Epithelial cell of proximal tubule (primary cell): ENCODE data around the gene TMEM88. TPM values are rescaled to one million over a fixed set of nuclear protein-coding genes. Genes with fewer than 3 reads are reported as not detected.

Experiments used
- DNase-seq: peaks from one replicate; pipeline ENCODE4 v3.0.0-alpha.2; 2011; ENCODE audit warnings: low read depth
- H3K4me3 ChIP-seq: 2 replicates; pipeline ENCODE4 v1.5.1; 2011; ENCODE audit warnings: low read depth, mild to moderate bottlenecking, low read length
- total RNA-seq: library from RNA; depleted of rRNA; stranded (reverse); fragments of >200 nt; gene quantifications from 2 replicates; pipeline ENCODE4 v1.2.3, GENCODE V29; 2015
- TF ChIP-seq, protein P1 (sequence below): conservative IDR thresholded peaks from 2 replicates; pipeline ENCODE4 v1.5.1; 2012; ENCODE audit warnings: low read depth, mild to moderate bottlenecking, low read length

The TMEM88 gene
- total RNA-seq, 1 donor from 2014 or later, result 7.3 TPM

DNA sequence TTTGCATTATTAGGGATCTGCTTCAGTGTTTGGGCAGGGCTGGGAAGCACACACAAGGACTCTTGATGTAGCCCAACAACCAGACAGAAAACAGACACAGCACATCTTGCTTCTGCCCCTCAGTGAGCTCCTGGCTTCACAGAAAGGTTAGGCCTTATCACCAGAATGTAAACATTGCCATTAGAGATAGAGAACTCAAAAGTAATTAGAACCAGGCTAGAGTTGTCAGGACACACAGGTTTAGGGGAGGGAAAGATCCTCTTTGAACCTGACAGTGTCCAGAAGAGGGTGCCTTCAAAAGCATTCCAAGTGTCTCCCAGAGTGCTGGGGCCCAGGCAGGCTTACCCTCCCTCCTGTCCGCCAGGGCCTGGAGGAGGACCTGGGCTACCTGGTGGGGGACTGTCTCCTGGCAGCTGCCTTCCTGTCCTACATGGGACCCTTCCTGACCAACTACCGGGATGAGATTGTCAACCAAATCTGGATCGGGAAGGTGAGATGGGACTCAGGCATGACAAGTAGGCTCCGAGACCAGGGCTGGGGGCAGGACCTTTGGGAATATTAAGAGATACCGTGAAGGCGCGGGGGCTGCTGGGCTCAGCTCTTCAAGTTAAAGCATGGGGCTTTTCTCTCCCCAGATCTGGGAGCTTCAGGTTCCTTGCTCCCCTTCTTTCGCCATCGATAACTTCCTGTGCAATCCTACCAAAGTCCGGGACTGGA, 37.8 kb upstream of the TMEM88 start:
- no peak overlapping the region for H3K4me3 ChIP-seq
- TF ChIP-seq, protein P1, sequence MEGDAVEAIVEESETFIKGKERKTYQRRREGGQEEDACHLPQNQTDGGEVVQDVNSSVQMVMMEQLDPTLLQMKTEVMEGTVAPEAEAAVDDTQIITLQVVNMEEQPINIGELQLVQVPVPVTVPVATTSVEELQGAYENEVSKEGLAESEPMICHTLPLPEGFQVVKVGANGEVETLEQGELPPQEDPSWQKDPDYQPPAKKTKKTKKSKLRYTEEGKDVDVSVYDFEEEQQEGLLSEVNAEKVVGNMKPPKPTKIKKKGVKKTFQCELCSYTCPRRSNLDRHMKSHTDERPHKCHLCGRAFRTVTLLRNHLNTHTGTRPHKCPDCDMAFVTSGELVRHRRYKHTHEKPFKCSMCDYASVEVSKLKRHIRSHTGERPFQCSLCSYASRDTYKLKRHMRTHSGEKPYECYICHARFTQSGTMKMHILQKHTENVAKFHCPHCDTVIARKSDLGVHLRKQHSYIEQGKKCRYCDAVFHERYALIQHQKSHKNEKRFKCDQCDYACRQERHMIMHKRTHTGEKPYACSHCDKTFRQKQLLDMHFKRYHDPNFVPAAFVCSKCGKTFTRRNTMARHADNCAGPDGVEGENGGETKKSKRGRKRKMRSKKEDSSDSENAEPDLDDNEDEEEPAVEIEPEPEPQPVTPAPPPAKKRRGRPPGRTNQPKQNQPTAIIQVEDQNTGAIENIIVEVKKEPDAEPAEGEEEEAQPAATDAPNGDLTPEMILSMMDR, result no peak
- DNase-seq, result no peak

DNA sequence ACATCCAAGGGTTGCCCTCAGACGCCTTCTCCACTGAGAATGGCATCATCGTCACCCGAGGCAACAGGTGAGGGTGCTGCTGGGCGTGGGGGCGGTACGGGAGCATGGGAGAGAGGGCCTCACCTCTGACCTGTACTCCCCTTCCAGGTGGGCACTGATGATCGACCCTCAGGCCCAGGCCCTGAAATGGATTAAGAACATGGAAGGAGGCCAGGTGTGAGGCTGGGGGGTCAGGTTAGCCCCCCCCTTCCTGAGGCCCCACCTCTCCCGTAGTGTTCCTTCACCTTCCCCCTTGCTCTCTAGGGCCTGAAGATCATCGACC, 37.3 kb upstream of the TMEM88 start:
- no peak for DNase-seq
- no peak overlapping the region for H3K4me3 ChIP-seq
- TF ChIP-seq, protein P1, result no peak

DNA sequence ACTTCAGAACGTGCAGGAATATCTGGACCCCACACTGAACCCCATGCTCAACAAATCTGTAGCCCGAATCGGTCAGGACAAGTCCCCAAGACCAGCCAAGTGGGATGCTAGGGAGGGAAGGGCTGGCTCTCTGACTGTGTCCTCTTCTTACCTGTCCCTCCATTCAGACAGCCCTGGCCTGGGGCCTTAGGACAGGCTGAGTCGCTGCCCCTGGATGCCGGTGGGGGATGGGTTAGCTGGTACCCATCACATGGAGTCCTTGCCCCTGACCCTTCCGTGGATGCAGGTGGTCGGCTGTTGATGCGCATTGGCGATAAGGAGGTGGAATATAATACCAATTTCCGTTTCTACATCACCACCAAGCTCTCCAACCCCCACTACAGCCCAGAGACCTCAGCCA, 36.8 kb upstream of the TMEM88 start:
- H3K4me3 ChIP-seq, result no peak overlapping the region
- no peak for DNase-seq

DNA sequence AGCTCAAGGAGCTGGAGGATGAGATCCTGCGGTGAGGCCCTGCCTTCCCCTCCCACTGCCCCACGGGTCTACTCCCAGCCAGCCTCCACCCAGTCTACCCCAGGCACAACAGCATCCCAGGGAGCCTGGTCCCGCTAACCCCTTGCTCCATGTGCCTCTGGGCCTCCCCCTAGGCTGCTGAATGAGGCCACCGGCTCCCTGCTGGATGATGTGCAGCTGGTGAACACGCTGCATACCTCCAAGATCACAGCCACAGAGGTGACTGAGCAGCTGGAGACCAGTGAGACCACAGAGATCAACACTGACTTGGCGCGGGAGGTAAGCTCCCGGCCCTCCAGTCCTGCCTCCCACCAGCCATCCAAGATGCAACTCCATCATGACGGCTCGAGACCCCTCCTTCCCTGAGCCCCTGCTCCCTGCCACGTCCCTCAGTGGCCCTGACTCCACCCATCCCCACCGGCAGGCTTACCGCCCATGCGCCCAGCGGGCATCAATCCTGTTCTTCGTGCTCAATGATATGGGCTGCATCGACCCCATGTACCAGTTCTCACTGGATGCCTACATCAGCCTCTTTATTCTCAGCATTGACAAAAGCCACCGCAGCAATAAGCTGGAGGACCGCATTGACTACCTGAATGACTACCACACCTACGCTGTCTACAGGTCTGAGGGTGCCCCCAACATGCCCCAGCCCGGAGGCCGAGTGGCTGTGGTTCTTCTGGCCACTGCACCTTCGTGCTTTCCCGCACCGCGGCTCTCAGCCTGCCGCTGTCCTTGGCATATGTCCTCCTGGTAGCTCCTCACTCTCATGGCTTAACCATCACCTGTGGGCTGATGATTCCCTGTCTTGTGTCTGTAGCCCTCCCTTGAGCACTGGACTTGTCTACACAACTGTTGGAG, 35.9 kb upstream of the TMEM88 start:
- DNase-seq, result no peak
- TF ChIP-seq, protein P1, result no peak
- no peak overlapping the region for H3K4me3 ChIP-seq

More for the DNA sequence above, 36.8 kb upstream of the TMEM88 start:
- TF ChIP-seq, protein P1, result no peak

DNA sequence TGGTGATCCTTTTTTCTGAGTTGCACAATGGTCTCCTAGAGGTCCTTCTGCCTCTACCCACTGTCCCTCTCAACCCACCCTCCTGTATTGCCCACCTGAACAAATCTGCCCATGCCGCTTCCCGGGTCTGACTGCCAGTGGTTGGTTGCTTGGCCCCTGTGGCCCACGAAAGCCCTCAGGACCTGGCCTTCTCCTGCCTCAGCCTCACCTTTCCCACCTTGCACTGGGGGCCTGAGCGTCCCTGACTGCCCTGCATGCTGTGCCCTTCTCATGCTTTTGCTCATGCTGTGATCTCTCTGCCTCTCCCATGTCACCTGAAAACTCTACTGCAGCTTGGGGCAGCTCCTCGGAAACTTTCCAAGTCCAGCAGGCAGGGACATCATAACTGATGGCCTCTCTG, 34.6 kb upstream of the TMEM88 start:
- DNase-seq, result no peak
- TF ChIP-seq, protein P1, result no peak
- H3K4me3 ChIP-seq, result no peak overlapping the region

DNA sequence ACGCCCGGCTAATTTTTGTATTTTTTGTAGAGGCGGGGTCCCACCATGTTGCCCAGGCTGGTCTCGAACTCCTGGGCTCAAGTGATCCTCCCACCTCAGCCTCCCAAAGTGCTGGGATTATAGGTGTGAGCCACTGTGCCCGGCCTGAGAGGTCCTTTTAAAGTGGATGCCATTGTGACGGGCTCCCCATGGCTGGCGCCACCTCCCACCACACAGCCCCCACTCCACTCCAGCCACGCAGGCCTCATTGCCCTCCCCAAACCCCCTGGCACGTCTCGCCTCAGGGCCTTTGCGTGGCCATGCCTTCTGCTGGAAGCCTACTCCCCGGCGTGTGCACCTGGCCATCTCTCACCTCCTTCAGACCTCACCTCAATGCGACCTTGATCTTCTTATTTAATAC, 32.7 kb upstream of the TMEM88 start:
- TF ChIP-seq, protein P1, result no peak
- no peak overlapping the region for H3K4me3 ChIP-seq
- DNase-seq, result no peak
